NOMO-1 treated with dmso at 0.1 percent for 144 hours (cell line): ENCODE measurements around the gene SELENOO.

Source experiments
- DNase-seq: peaks from one replicate; lab custom pipeline; 2025; ENCODE audit not compliant: unreplicated experiment; lab: John Stamatoyannopoulos, UW

The SELENOO gene

DNA sequence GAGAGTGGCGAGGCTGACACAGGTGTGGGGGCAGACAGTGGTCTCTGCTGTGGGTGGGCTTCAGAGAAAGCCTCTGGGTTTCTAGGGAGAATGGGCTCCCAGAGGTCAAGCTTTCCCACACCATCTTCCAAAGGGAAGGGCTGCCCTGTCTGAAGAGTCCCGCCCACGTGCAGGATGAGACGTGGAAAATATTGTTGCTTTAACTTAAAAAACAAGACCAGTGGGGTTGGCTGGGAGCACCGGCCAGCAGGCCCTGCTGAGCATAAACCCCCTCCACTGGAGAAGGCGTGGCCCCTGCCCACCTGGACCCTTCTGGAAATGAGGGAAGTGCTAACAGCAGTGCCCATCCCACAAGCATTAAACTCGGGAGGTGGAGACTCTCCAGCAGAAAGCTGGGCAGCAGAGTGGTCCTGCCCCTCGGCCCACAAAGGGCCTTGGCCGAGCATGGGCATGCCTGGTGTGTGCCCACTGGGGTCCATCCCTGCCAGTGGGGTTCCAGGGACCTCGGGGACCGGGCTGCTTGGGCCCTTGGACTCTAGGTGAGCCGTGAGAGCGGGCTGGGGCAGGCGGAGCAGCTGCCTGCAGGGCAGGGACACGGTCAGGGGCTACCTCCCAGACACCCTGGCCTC, 15.4 kb downstream of the SELENOO start:
- no peak for DNase-seq

DNA sequence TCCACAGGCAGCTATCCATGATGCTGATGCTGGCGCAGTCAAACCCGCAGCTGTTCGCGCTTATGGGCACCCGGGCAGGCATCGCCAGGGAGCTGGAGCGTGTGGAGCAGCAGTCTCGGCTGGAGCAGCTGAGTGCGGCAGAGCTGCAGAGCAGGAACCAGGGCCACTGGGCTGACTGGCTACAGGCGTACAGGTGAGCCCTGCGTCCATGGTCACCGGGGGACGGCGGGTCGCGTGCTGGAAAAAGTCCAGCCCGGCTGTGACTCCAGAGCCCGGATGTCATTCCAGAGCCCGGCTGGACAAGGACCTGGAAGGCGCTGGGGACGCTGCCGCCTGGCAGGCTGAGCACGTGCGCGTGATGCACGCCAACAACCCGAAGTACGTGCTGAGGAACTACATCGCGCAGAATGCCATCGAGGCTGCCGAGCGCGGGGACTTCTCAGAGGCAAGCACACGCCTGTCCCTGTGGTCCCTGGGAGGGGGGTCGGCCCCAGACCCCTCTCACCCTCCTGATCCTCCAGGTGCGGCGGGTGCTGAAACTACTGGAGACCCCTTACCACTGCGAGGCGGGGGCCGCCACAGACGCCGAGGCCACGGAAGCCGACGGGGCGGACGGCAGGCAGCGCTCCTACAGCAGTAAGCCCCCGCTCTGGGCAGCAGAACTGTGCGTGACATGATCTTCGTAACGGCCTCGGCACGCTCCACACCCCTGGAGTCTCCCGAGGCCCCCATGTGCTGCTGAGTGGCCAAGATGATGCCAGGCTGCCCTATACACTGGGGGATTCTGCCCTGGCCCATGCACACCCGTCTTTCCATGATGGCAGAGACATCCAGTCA, 16.1 kb downstream of the SELENOO start:
- no peak for DNase-seq

DNA sequence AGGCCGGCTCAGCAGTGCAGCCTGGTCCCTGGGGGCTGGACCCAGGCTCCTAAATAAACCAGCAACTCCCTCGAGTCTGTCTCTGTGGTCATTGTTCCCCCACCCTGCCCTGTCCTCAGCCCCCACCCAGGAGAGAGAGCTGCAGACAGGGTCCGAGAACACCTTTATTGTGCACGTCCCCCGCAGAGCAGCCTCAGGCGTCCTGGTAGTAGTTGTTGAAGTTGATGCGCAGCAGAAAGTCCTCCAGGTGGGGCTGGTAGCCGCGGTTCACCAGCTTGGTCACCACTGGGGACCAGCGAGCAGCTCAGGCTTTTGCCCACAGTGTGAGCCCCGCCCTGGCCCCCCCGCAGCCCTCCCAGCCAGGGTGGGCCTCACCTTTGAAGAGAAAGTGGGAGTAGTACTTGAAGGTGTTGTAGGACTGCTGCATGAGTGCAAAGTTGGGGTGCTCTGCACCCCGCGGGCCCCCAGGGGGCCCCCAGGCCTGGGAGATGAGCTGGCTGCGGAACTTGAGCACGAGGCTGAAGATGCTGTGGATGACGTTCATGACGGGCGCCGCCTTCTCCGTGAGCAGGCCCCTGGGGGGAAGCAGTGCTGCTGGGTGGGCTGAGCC, 16.8 kb downstream of the SELENOO start:
- no peak for DNase-seq

DNA sequence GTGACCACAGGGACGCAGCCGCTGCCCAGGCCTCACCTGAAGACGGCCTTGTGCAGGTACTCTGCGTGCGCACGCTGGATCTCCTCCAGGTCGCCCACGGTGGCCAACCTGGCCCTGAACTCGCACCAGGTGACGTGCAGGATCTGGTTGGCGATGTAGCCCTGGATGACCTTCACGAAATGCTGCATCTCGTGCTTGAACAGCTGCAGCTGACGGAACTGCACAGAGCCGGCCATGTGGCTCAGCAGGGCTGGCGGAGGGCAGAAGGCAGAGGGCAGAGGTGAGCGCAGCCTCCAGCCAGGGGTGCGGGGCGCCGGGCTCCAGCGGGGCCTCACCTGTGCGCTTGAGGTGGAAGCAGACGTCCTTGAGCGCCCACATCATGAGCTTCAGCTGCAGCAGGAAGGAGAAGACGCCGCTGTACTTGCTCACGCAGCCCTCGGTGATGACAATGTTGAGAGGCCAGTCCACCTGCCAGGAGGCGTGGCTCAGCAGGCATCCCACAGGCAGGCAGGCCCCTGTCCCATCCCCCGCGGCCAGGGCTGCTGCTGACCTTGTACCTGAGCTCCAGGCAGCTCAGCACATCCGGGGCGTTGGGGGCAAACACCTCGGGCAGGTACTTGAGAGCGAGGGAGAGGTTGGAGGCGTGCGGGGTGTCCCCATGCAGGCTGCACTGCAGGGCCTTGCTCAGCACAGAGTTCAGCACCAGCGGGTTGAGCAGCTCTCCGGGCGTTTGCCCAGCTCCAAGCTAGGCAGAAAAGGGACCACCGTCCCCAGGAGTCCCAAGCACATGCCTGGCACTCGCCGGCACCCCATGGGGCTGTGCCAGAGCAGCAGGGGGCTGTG, 17.6 kb downstream of the SELENOO start:
- no peak for DNase-seq

DNA sequence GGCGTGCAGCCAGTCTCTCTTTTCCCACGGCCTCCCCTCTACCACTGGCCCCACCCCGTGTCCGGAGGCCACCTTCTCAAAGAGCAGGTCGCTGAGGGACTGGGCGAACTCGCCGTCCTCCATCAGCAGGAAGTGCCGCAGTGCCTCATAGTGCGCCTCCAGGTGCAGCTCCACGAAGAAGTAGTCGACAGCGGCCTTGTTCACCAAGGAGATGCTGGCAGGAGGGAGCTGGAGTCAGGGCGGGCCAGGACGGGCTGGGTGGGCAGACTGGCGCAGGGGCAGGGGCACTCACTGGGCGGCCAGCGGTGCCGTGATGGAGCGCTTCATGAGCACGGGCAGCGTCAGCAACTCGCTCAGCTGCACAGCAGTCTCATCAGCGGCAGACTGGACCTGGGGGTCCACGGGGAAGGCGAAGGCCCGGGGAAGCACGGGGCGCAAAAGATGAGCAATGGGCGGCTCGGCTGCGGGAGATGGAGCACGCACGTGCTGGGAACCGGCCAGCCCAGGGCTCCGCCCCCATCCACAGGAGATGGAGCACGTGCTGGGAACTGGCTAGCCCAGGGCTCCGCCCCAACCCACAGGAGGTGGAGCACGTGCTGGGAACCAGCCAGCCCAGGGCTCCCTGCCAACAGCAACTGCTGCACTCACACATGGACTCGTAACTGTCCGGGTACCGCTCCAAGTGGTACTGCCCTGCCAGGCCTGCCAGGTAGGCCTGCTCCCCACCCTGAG, 18.4 kb downstream of the SELENOO start:
- no peak for DNase-seq

DNA sequence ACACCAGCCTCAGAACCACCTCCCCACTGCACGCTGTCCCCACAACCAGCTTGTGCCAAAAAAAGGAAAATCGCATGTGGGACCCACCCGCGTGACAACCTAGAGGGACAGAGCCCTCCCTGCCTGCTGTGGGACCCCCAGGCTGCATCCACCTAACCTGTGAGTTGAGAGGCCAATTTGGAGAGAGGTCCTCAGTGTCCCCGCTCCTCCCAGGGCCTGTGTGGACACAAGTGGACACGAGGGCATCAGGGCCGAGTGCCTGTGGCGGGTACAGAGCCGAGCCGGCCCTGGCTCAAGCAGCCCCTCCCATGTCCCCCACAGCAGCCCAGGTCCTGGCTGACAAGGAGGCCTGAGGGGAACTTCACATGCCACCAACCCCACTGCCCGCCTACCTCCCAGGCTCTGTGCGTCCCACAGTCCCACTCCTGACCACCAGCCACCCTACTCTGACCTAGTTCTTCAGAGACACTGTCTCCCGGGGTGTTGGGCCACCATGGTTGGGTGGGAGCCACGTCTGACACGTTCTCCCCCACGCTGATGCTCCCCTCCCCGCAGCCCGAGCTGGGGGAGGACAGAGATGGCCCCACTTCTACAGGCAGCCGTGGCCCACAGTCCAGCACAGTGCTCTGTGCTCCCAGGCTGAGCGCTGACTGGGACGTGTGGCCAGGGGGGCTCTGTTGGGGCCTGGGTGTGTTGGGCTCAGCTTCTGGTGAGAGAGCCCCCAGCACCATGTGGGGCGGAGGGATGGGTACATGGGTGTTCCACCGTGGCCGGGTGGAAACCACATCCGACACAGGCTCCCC, 19.2 kb downstream of the SELENOO start:
- DNase-seq: no peak

DNA sequence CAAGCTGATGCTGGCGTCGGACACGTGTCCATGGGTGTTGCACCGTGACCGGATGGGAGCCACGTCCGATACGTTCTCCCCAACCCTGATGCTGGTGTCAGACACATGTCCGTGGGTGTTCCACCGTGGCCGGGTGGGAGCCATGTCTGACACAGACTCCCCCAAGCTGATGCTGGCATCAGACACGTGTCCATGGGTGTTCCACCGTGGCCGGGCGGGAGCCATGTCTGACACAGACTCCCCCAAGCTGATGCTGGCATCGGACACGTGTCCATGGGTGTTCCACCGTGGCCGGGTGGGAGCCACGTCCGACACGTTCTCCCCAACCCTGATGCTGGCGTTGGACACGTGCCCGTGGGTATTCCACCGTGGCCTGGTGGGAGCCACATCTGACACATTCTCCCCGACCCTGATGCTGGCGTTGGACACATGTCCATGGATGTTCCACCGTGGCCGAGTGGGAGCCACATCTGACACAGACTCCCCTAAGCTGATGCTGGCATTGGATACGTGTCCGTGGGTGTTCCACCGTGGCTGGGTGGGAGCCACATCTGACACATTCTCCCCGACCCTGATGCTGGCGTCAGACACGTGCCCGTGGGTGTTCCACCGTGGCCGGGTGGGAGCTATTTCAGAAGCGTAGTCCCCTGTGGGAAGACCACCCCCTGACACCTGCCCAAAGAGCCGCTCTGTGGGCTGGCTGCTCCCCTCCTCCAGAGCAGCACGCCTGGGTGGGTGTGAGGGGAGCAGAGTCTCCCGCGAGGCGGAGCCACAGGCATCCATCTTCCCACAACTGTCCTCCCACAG, 20.0 kb downstream of the SELENOO start:
- no peak for DNase-seq

DNA sequence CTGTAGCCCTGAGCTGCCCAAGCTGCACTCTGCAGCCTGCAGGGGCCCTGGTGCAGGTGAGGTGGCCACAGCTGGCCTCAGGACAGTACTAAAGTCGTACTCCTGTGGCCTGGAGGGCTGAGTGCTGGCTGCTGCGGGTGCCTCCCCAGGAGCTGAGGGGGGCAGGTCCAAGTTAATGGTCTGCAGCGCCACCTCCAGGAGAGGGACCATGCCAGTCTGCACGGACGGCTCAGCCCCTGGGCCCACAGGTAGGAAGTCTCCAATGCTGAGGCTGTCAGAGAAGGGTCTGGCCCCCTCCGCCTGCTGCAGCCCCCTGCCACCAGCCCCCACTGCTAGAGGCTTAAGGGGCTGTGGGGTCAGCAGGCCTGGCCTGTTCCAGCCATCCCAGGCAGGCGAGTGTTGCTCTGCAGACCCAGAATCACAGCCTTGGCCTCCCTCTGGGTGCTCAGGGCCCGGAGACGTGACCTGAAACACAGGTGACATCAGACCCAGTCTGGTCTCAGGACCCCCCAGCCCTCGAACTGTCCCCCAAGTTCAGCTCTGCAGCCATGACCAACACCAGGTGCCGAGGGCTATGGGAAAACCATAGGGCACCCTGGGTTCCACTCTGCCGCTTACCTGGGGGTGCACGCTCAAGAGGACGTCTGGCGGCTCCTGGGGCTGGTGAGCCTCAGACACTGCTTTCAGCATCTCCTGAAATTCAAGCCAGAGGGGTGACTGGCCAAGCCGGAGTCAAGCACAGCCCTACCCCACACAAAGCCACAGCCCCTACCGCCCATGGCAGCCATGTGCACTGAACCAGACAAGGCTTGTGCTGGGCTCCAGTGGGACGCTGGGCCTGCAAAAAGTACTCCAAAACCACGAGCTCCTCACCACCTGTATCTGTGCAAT, 20.8 kb downstream of the SELENOO start:
- no peak for DNase-seq

DNA sequence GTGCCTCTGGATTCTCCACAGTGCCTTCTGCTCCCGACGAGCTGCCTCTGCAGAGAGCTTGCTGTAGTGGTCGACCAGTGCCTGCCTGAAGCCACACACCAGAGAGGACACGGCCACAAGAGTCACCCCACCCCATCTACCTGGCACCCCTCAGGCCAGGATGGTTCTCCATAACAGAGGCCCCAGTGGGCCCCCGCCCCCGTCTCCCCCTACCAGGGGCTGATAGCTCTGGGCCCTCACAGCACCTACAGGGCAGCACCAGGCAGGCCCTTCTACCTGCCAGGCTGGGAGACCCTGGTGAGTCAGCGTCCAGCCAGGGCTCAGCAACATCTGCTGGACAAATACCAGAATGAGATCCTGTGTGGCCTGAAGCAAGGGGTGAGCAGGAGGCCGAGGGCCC, 21.7 kb downstream of the SELENOO start:
- DNase-seq: no peak

DNA sequence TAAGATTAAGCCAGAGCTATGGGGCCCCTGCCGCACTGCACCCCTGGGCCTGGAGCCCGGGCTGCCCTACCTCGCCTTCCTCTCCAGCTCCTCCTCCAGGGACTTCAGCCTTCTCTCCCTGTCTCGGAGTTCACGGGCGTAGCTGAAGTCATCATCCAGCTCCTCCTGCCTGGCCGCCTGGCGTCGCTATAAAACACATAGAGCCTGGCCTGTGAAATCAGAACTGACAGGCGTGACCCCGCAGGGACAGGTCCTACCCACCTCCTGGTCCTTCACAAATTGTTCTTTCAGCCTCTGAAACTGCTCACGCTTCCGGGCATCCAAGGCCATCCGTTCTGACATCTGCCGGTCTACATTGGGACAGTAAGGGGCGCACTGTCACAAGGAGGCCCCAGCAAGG, 23.3 kb downstream of the SELENOO start:
- DNase-seq: no peak

DNA sequence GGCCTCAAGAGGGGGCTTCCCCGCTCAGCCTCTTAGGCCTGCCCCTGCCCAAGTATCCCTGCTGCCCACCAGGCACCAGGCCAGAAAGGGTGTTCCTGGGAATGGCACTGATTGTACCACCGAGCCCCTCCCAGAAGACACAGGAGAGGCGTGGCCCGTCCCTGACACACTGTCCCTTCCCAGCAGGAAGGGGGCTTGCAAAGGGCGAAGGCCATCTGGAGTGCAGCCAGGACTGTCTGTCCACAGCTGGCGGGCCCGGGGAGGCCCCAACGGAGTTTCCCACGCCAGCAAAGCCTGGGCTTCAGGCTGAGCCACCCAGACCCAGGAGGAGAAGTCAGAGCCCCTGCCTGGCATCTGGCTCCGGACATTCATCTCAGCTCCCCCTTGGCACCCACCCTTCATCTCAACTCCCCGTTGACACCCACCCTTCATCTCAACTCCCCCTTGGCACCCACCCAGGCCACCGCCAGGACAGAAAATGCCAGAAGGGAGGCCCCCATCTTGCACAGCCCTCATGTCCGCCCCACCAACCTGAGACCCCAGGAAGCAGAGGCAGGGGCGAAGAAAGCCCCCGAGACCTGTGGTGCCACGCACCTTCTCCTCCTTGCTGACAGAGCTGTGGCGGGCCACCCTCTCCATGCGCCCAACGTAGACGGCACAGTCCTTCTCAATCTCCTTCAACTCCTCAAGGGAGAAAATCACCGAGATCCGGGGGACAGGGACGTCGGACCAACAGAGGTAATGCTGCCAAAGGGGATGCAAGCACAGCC, 24.6 kb downstream of the SELENOO start:
- no peak for DNase-seq

DNA sequence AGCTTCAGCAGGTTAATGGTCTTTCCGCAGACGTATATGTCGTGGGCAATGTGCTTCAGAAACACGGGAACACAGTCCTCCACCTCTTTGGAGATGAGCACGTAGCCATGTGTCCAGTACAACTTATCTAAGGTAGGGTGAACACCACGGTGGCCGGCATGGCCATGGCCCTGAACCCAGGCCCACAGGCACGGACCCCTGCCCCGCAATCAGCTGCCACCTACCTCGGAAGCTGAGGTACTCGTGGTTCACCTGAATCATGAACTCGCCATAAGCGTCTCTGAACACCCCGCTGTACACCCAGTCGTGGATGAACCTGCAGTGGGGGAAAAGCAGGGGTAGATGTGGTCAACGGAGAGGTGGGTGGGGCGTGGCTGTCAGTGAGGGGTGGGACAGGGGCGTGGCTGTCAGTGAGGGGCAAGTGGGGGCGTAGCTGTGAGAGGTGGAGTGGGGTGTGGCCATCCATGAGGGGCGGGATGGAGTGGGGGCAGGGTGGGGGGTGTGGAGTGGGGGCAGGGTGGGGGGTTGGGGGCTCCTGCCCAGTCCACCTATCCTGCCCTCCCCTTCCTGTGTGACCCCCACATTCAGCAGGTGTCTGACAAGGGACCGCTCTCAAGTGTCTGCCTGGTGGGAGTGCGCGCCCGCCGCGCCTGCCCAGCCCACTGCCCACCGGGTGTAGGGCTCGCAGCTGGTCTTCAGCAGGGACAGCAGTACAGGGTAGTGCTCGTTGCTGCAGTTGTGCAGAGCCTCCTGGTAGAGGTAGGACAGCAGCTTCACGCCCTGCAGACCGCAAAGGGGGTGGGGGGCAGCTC, 25.5 kb downstream of the SELENOO start:
- DNase-seq: no peak

DNA sequence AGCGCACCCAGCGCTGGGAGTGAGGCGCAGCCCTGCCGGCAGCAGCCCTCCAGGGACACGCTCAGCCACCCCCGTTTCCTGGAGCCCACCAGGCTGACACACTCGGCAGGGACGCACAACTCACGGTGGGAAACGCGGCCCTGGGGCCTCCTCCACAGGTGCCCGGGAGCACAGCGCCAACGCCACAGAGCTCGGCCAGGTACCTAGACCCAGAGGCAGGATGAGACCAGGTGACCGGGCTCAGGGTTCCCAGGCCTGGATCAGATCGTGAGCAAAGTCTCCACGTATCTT, 26.0 kb downstream of the SELENOO start:
- no peak for DNase-seq

DNA sequence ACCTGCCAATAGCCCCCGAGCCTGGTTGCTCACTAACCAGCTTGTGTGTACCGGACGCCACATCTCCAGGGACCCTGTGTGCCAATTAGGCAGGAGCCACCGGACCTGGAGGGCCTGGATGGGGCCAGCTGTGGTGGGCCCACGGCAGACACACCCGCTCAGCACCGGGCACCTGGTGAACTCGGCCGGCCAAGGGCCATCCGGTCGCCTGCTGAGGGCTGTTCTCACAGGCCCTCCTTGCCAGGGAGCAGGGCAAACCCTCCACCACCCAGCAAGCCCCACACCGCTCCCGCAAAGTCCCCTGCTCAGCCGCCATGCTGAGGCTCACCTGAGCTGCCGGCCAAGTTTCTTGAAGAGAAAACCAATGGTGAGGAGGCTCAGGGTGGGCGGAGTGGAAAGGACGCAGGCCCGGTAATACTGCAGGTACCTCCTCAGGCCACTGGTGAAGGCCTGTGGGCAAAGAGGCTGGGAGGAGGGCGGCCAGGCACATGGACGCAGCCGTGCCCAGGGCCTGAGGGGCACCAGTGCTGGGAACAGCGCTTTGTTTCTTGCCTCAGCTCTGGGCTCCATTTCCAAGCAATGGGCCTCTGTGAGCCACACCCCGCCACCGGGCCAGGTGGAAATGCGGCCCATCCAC, 26.9 kb downstream of the SELENOO start:
- DNase-seq: no peak

DNA sequence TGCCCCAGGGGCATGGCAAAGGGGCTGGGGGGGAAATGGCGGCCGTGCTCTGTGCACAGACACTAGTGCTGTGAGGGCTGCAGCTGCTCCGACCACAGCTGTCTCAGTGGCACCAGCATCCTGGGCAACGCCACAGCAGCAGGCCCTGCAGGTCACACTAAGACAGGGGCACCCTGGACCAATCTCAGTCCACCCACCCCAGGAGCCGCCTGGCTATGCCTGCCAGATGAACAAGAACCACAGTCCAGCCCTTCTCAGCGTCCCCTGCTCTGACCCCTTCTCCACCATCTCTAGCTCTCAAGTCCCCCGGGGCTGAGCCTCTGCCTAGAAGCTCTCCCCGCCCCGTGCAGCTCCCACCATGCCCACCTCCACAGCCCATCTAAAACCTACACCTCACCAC, 27.6 kb downstream of the SELENOO start:
- DNase-seq: no peak

DNA sequence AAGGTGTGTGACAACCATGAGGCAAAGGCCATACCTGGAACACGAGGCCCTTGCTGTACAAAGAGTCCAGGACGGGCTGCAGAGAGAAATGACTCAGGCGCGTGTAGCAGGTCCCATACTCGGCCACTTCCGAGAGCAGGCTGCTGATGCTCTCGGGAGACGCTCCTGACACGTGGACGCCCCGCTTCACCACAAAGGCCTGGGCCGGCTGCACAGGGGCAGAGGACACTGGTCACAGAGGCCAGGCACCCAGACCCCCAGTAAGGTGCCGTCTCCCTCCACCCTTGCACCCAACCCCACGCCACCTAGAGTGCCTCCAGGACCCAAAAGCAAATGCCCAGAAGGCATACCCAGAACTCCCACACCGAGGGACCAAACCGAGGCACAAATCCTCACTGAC, 28.6 kb downstream of the SELENOO start:
- DNase-seq: no peak
